Measurements from ENCODE around the gene UBXN7. TPM values are rescaled to one million over a fixed set of nuclear protein-coding genes. Genes with fewer than 3 reads are reported as not detected.
A peak's percentile ranks its signal among the peaks of the same experiment; 100 is the strongest.
"Not testable (repeated sequence)": the region's sequence is repeated elsewhere in the genome, so short reads cannot be mapped to it uniquely, and the experiment has no call there.

Gene UBXN7
- total RNA-seq, 1 experiment from 2014 or later: 61.7 TPM

GRCh38 chr3:196320137-196320536 is 112.1 kb downstream of the UBXN7 start:
- Histone ChIP-seq H3K36me3 (ENCODE audit: control insufficient read depth, insufficient read depth, low read length) (0 out of 2 replicates have a peak, but pooled peaks cover 2% of the 10 kb centered on the region), H3K9me3 (ENCODE audit: control insufficient read depth, insufficient read depth, low read depth, low read length) (no peaks in the 10 kb centered on the region), H3K27me3 (ENCODE audit: control insufficient read depth, insufficient read depth, low read length) (no peaks in the 10 kb centered on the region), H3K4me1 (ENCODE audit: control insufficient read depth, insufficient read depth, low read length) (no peaks in the 10 kb centered on the region), H3K4me3 (ENCODE audit: low read depth in 2 of 2, low read length in 2 of 2) (no peak overlapping the region), H3K27ac (ENCODE audit: low read length) (no peak overlapping the region)
- ATAC-seq (no peak), DNase-seq (ENCODE audit: low read depth, low spot score) (no peak)
- TSS peak; percentile 87 for BruUV-seq (replicated peaks)
- ChIA-PET CTCF (no interaction called here), POLR2A (interaction anchor here (0.6 to 0.7 kb wide), 3 partner anchors 38 to 243 kb away, joined by 3 to 22 read pairs (median 5); no protein-coding TSS in a partner anchor)
- in situ Hi-C loops (cut with HindIII; ENCODE audit: low pct_unique_long_range_greater_than_20kb, low sequenced_read_pairs) (no loop called here), intact Hi-C loops (cut with micrococcal nuclease; ENCODE audit: unreplicated experiment) (no loop called here)
- TF ChIP-seq POLR2AphosphoS5 (IDR thresholded peaks at IDR 0.05; ENCODE audit: low read depth, low read length): 0 out of 2 replicates have a peak, but pooled peaks have one; percentile 18
- no peak for TF ChIP-seq SIN3A (IDR thresholded peaks at IDR 0.05; ENCODE audit: borderline replicate concordance, insufficient read depth, low read depth, low read length)

GRCh38 chr3:196317687-196318467 is 114.3 kb downstream of the UBXN7 start, which contains the start of gene DYNLT2B:
Gene DYNLT2B (minus strand): TSS chr3:196318240. CDS start chr3:196318152, 88 bp downstream.
- in situ Hi-C loops (cut with HindIII; ENCODE audit: low pct_unique_long_range_greater_than_20kb, low sequenced_read_pairs) (no loop called here), intact Hi-C loops (cut with micrococcal nuclease; ENCODE audit: unreplicated experiment) (no loop called here)
- BruUV-seq (replicated peaks): no TSS peak
- H3K27ac ChIP-seq (ENCODE audit: low read length): peak within 1 kb of the TSS; percentile 78
- ChIA-PET POLR2A (interaction anchor here (0.6 to 1.0 kb wide), 8 partner anchors 9 to 1355 kb away, joined by 3 to 15 read pairs (median 3); no protein-coding TSS in a partner anchor), CTCF (no interaction called here)
- no peaks in the 10 kb centered on the region for H3K4me1 ChIP-seq (ENCODE audit: control insufficient read depth, insufficient read depth, low read length)
- peak within 1 kb of the TSS; percentile 66 to 83 for H3K4me3 ChIP-seq (ENCODE audit: low read depth in 2 of 2, low read length in 2 of 2)
- H3K9me3 ChIP-seq (ENCODE audit: control insufficient read depth, insufficient read depth, low read depth, low read length): no peaks in the 10 kb centered on the region
- TF ChIP-seq TCF7L2 (IDR thresholded peaks at IDR 0.05; ENCODE audit: low read depth, low read length) (no peak), REST (IDR thresholded peaks at IDR 0.05; ENCODE audit: insufficient read depth in 1 of 2, low read depth in 2 of 2, low read length in 1 of 2) (no peak), CTCF (IDR thresholded peaks at IDR 0.05) (no peak), SIN3A (IDR thresholded peaks at IDR 0.05; ENCODE audit: borderline replicate concordance, insufficient read depth, low read depth, low read length) (peak; percentile 72; the same call in 1 of the 2 replicates), POLR2AphosphoS5 (IDR thresholded peaks at IDR 0.05; ENCODE audit: low read depth, low read length) (peak; percentile 87)
- no peaks in the 10 kb centered on the region for H3K27me3 ChIP-seq (ENCODE audit: control insufficient read depth, insufficient read depth, low read length)
- DNase-seq (ENCODE audit: low read depth, low spot score): peak; percentile 62
- H3K36me3 ChIP-seq (ENCODE audit: control insufficient read depth, insufficient read depth, low read length): 0 out of 2 replicates have a peak, but pooled peaks cover 2% of the 10 kb centered on the region
- peak; percentile 96 for ATAC-seq

- intact Hi-C loops (cut with micrococcal nuclease; ENCODE audit: unreplicated experiment); H3K9me3 ChIP-seq (ENCODE audit: control insufficient read depth, insufficient read depth, low read depth, low read length); BruUV-seq (replicated peaks); H3K4me1 ChIP-seq (ENCODE audit: control insufficient read depth, insufficient read depth, low read length); ATAC-seq; H3K36me3 ChIP-seq (ENCODE audit: control insufficient read depth, insufficient read depth, low read length); in situ Hi-C loops (cut with HindIII; ENCODE audit: low pct_unique_long_range_greater_than_20kb, low sequenced_read_pairs); CTCF ChIA-PET; H3K27me3 ChIP-seq (ENCODE audit: control insufficient read depth, insufficient read depth, low read length); DNase-seq (ENCODE audit: low read depth, low spot score): not testable (repeated sequence)
- POLR2A ChIA-PET: interaction anchor here (0.6 to 0.8 kb wide), 4 partner anchors 9 to 1356 kb away, joined by 3 to 8 read pairs (median 3); no protein-coding TSS in a partner anchor
- peak overlapping the region; percentile 66 to 83 for H3K4me3 ChIP-seq (ENCODE audit: low read depth in 2 of 2, low read length in 2 of 2)
- peak overlapping the region; percentile 78 for H3K27ac ChIP-seq (ENCODE audit: low read length)
Observed at GRCh38 chr3:196316799-196317686, 115.2 kb downstream of the UBXN7 start.
